Panc1 (cell line): ENCODE data around the gene FGG. TPM values are rescaled to one million over a fixed set of nuclear protein-coding genes. Genes with fewer than 3 reads are reported as not detected.

ENCODE experiments used
- ATAC-seq: fragments of 200-7000 bp; cut with Tn5 transposase; 2 replicates; pipeline ENCODE4 v1.9.1; 2020; ENCODE audit warnings: mild to moderate bottlenecking, moderate library complexity
- BruUV-seq: library from RNA; stranded (reverse); fragments of 400-500 nt; replicated peaks from 2 replicates; lab custom pipeline; 2021; lab: Mats Ljungman, UMichigan
- CTCF ChIA-PET: fragments of 300-600 bp; sonication (Branson Sonifier 250); formaldehyde crosslinking; loops from one replicate; lab custom pipeline; 2022; ENCODE audit warnings: antibody characterized with exemption; lab: Charles Lee
- POLR2A ChIA-PET: fragments of 300-600 bp; sonication (Branson Sonifier 250); formaldehyde crosslinking; loops from one replicate; lab custom pipeline; 2022; ENCODE audit warnings: antibody characterized with exemption; lab: Charles Lee
- DNase-seq: peaks from one replicate; pipeline ENCODE4 v3.0.0-alpha.2; 2010; ENCODE audit warnings: low read depth, low spot score
- H3K27ac ChIP-seq: 2 replicates; pipeline ENCODE4 v1.5.1; 2011; ENCODE audit warnings: mild to moderate bottlenecking, low read length, inconsistent platforms
- H3K27me3 ChIP-seq: fragments of 200-500 bp; sonication (Bioruptor generic); 2 replicates; pipeline ENCODE4 v1.6.0; 2014; ENCODE audit warnings: low read length, inconsistent platforms; ENCODE audit not compliant: control insufficient read depth, insufficient read depth
- H3K36me3 ChIP-seq: fragments of 200-500 bp; sonication (Bioruptor generic); 2 replicates; pipeline ENCODE4 v1.5.1; 2014; ENCODE audit warnings: inconsistent platforms, mild to moderate bottlenecking, low read length, moderate library complexity; ENCODE audit not compliant: control insufficient read depth, insufficient read depth
- H3K4me1 ChIP-seq: 2 replicates; pipeline ENCODE4 v1.5.1; 2011; ENCODE audit warnings: inconsistent platforms, mild to moderate bottlenecking, low read length, moderate library complexity; ENCODE audit not compliant: control insufficient read depth, insufficient read depth
- H3K4me3 ChIP-seq, 2 experiments: 2 replicates each; pipeline ENCODE4 v1.5.1; 2011 to 2012; ENCODE audit warnings: low read depth in 2 of 2, low read length in 2 of 2, mild to moderate bottlenecking in 2 of 2, inconsistent platforms in 1 of 2, moderate library complexity in 1 of 2
- H3K9me3 ChIP-seq: fragments of 200-500 bp; sonication (Bioruptor generic); 2 replicates; pipeline ENCODE4 v1.5.1; 2014; ENCODE audit warnings: low read depth, mild to moderate bottlenecking, inconsistent platforms, low read length, moderate library complexity; ENCODE audit not compliant: control insufficient read depth, insufficient read depth
- CTCF ChIP-seq: fragments of 450-650 bp; IDR thresholded peaks from 2 replicates; pipeline ENCODE4 v1.5.1; 2017; ENCODE audit warnings: mild to moderate bottlenecking
- POLR2AphosphoS5 ChIP-seq: IDR thresholded peaks from 2 replicates; pipeline ENCODE4 v1.6.1; 2012; ENCODE audit warnings: mild to moderate bottlenecking, low read depth, low read length, moderate library complexity
- REST ChIP-seq, 2 experiments: IDR thresholded peaks; 2 replicates each; pipeline ENCODE4 v1.6.1; 2011 to 2012; ENCODE audit warnings: low read depth in 2 of 2, control low read depth in 1 of 2, low read length in 1 of 2, mild to moderate bottlenecking in 1 of 2, moderate library complexity in 1 of 2; ENCODE audit not compliant: insufficient read depth in 1 of 2
- SIN3A ChIP-seq: IDR thresholded peaks from 2 replicates; pipeline ENCODE4 v1.6.1; 2012; ENCODE audit warnings: low read depth, mild to moderate bottlenecking, low read length, moderate library complexity, borderline replicate concordance; ENCODE audit not compliant: insufficient read depth
- TCF7L2 ChIP-seq: IDR thresholded peaks from 2 replicates; pipeline ENCODE4 v1.6.1; 2011; ENCODE audit warnings: mild to moderate bottlenecking, low read depth, low read length, inconsistent platforms
- in situ Hi-C: cut with HindIII; loops from 2 replicates; pipeline ENCODE4 v1.10.0; 2016; ENCODE audit warnings: low sequenced_read_pairs, low pct_unique_long_range_greater_than_20kb
- intact Hi-C: fragments of 100-400 bp; cut with micrococcal nuclease; formaldehyde crosslinking; loops from one replicate; pipeline ENCODE4 v1.10.0; 2022; ENCODE audit not compliant: unreplicated experiment
- total RNA-seq: library from RNA; stranded (reverse); gene quantifications from one replicate; pipeline ENCODE4 v1.2.1, GENCODE V29; 2021; ENCODE audit not compliant: unreplicated experiment

FGG gene
- total RNA-seq, 1 experiment from 2014 or later: 1.8 TPM

- Histone ChIP-seq H3K27me3 (no peaks in the 10 kb centered on the region), H3K27ac (no peak overlapping the region), H3K9me3 (no peaks in the 10 kb centered on the region), H3K36me3 (no peaks in the 10 kb centered on the region), H3K4me1 (no peaks in the 10 kb centered on the region), H3K4me3 (no peak overlapping the region)
- TF ChIP-seq TCF7L2: no peak
- in situ Hi-C loops: no loop called here
- intact Hi-C loops: no loop called here
- ChIA-PET CTCF (no interaction called here), POLR2A (no interaction called here)
- no TSS peak for BruUV-seq
- DNase-seq (no peak), ATAC-seq (no peak)
Measured at GRCh38 chr4:154566639-154567204, 45.7 kb downstream of the FGG start.

GRCh38 chr4:154565704-154566103 lies 46.8 kb downstream of the FGG start:
- no peak for TF ChIP-seq CTCF
- no peak for TF ChIP-seq REST (IDR thresholded peaks at IDR 0.05; ENCODE audit: insufficient read depth in 1 of 2, low read depth in 2 of 2, low read length in 1 of 2)
- TF ChIP-seq POLR2AphosphoS5: no peak
- TF ChIP-seq SIN3A: no peak
- no peak for TF ChIP-seq TCF7L2
- no peaks in the 10 kb centered on the region for H3K36me3 ChIP-seq
- ATAC-seq (no peak), DNase-seq (no peak)
- H3K27me3 ChIP-seq: no peaks in the 10 kb centered on the region
- H3K4me1 ChIP-seq: no peaks in the 10 kb centered on the region
- ChIA-PET POLR2A (no interaction called here), CTCF (no interaction called here)
- H3K9me3 ChIP-seq: no peaks in the 10 kb centered on the region
- intact Hi-C loops: no loop called here
- no TSS peak for BruUV-seq
- in situ Hi-C loops: no loop called here
- no peak overlapping the region for H3K27ac ChIP-seq
- no peak overlapping the region for H3K4me3 ChIP-seq

- ATAC-seq: no peak
- no peaks in the 10 kb centered on the region for H3K36me3 ChIP-seq
- H3K4me1 ChIP-seq: no peaks in the 10 kb centered on the region
- no peak overlapping the region for H3K27ac ChIP-seq
- no peaks in the 10 kb centered on the region for H3K27me3 ChIP-seq
- in situ Hi-C loops: no loop called here
- CTCF ChIA-PET: no interaction called here
- H3K9me3 ChIP-seq: no peaks in the 10 kb centered on the region
- no TSS peak for BruUV-seq
- intact Hi-C loops: no loop called here
- no peak for DNase-seq
- POLR2A ChIA-PET: no interaction called here
- H3K4me3 ChIP-seq: no peak overlapping the region
- TF ChIP-seq SIN3A: no peak
Measured at GRCh38 chr4:154564311-154564710, 48.1 kb downstream of the FGG start.
